Fibroblast of villous mesenchyme (primary cell): ENCODE measurements around the gene TPCN1. TPM values are rescaled to one million over a fixed set of nuclear protein-coding genes. Genes with fewer than 3 reads are reported as not detected.

ENCODE experiments used
- DNase-seq: peaks from one replicate; pipeline ENCODE4 v3.0.0-alpha.2; 2010; ENCODE audit warnings: low read depth
- H3K4me3 ChIP-seq: 2 replicates; pipeline ENCODE4 v1.5.1; 2011; ENCODE audit warnings: low read depth, mild to moderate bottlenecking, low read length
- CTCF ChIP-seq: IDR thresholded peaks from 2 replicates; pipeline ENCODE4 v1.5.1; 2012; ENCODE audit warnings: low read depth, mild to moderate bottlenecking, low read length; ENCODE audit not compliant: insufficient read depth
- total RNA-seq: library from RNA; depleted of rRNA; stranded (reverse); fragments of >200 nt; gene quantifications from 2 replicates; pipeline ENCODE4 v1.2.3, GENCODE V29; 2012

Gene TPCN1
- total RNA-seq, 1 donor, result 25.9 TPM

GRCh38 chr12:113322343-113322742, 101.1 kb downstream of the TPCN1 start:
- H3K4me3 ChIP-seq, result no peak overlapping the region
- DNase-seq, result peak; percentile 76
- no peak for TF ChIP-seq CTCF

- no peak overlapping the region for H3K4me3 ChIP-seq
- TF ChIP-seq CTCF, result no peak
- DNase-seq, result peak; percentile 98
Observed at GRCh38 chr12:113325916-113326315, 104.7 kb downstream of the TPCN1 start.

- no peak for DNase-seq
- no peak overlapping the region for H3K4me3 ChIP-seq
- peak; percentile 21 for TF ChIP-seq CTCF
Observed at GRCh38 chr12:113326775-113327395, 105.6 kb downstream of the TPCN1 start.

GRCh38 chr12:113328368-113328889, 107.2 kb downstream of the TPCN1 start:
- no peak for TF ChIP-seq CTCF
- no peak overlapping the region for H3K4me3 ChIP-seq
- no peak for DNase-seq

- DNase-seq, result peak; percentile 31
- H3K4me3 ChIP-seq, result no peak overlapping the region
- no peak for TF ChIP-seq CTCF
Observed at GRCh38 chr12:113329022-113329790, 107.9 kb downstream of the TPCN1 start.

GRCh38 chr12:113329791-113330417, 108.6 kb downstream of the TPCN1 start:
- DNase-seq, result no peak
- no peak for TF ChIP-seq CTCF
- H3K4me3 ChIP-seq, result no peak overlapping the region
